Measurements from ENCODE around the gene COL28A1.

GRCh38 chr7:7562736-7563135 is 27.1 kb upstream of the COL28A1 start:
- TF ChIP-seq CTCF (IDR thresholded peaks at IDR 0.05), result no peak
- TF ChIP-seq POLR2AphosphoS5 (IDR thresholded peaks at IDR 0.05), result no peak
- TF ChIP-seq POLR2A (IDR thresholded peaks at IDR 0.05; ENCODE audit: low read depth), result no peak
